Measurements from ENCODE around the gene RGS12. TPM values are rescaled to one million over a fixed set of nuclear protein-coding genes. Genes with fewer than 3 reads are reported as not detected.

The RGS12 gene
- total RNA-seq, 1 experiment from 2014 or later: 36.6 TPM

DNA sequence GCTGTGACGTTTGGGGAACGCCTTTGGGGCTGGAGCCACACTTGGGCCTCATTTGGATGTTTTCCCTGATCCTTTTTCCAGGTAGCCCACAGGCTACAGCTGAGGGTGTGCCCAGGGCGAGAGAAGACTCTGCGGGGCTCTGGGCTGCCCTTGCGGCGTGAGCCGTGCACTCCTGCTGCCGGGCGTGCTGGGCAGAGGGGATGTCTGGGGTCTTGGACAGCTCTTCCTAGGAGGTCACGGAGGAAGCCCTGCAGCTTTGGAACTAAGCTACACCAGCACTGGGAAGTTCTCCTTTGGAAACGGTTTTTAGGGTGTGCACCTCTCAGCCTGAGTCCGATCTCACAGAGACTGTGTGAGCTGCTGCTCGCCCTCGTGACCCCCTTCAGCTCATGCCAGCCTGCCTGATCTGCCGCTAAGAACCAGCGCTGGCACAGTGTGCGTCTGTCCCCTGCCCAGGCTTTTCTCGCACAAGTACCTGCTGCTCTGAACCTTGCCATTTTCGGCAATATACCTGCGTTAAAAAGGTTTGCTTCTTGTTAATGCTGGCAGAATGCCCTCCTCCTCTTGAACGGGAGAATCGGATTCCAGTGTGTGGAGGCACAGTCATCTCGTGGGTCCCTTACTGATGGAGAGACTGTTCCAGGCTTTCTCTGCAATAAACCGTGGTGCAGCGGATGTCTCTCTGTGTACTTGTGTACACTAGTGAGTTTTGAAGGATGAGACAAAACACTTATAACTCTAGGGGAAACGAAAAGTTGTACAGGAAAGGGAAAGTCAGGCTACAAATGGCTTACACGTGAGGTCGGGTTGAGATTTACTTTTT is 29.6 kb upstream of the RGS12 start:
- Histone ChIP-seq H4K20me1 (ENCODE audit: insufficient read depth) (no peaks in the 10 kb centered on the region), H3K4me2 (no peak overlapping the region), H3K9me3 (ENCODE audit: insufficient read depth, low read depth) (no peaks in the 10 kb centered on the region), H3K4me3 (no peak overlapping the region), H2AFZ (no peak overlapping the region), H3F3A (ENCODE audit: insufficient read depth, low read depth) (peaks cover 6% of the 10 kb centered on the region; the same call in 1 of the 2 replicates), H3K36me3 (ENCODE audit: low read depth) (no peaks in the 10 kb centered on the region), H3K27me3 (ENCODE audit: insufficient read depth, low read depth) (no peaks in the 10 kb centered on the region), H3K4me1 (replicated peaks; ENCODE audit: insufficient read depth) (peaks cover 13% of the 10 kb centered on the region), H3K9me2 (ENCODE audit: insufficient read depth) (no peaks in the 10 kb centered on the region), H3K79me2 (ENCODE audit: low read depth) (no peaks in the 10 kb centered on the region), H3K27ac (no peak overlapping the region)
- intact Hi-C loops (cut with micrococcal nuclease; ENCODE audit: unreplicated experiment): no loop called here
- TF ChIP-seq, protein P1, sequence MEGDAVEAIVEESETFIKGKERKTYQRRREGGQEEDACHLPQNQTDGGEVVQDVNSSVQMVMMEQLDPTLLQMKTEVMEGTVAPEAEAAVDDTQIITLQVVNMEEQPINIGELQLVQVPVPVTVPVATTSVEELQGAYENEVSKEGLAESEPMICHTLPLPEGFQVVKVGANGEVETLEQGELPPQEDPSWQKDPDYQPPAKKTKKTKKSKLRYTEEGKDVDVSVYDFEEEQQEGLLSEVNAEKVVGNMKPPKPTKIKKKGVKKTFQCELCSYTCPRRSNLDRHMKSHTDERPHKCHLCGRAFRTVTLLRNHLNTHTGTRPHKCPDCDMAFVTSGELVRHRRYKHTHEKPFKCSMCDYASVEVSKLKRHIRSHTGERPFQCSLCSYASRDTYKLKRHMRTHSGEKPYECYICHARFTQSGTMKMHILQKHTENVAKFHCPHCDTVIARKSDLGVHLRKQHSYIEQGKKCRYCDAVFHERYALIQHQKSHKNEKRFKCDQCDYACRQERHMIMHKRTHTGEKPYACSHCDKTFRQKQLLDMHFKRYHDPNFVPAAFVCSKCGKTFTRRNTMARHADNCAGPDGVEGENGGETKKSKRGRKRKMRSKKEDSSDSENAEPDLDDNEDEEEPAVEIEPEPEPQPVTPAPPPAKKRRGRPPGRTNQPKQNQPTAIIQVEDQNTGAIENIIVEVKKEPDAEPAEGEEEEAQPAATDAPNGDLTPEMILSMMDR (conservative IDR thresholded peaks at IDR 0.05): no peak
- TF ChIP-seq EZH2 (IDR thresholded peaks at IDR 0.05; ENCODE audit: low read depth): no peak
- CTCF ChIA-PET: no interaction called here
- POLR2A ChIA-PET (ENCODE audit: unreplicated experiment): no interaction called here
- no TSS peak for BruUV-seq (replicated peaks)
- no peak for DNase-seq

DNA sequence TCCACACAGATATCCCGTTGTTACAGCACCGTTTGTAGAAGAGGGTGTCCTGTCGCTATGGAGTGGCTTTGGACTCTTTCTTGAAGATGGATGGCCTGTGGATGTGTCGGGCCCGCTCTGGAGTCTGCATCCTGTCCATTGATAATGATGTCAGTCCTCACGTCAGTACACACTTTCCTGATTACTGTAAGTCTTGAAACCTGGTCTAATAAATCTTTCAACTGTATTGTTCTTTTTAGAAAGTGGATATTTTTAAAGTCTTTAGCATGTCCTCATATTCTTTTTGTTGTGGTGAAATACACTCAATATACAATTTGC is 29.0 kb upstream of the RGS12 start:
- TF ChIP-seq, protein P1 (conservative IDR thresholded peaks at IDR 0.05): no peak
- TF ChIP-seq EZH2 (IDR thresholded peaks at IDR 0.05; ENCODE audit: low read depth): no peak
- Histone ChIP-seq H3K27ac (no peak overlapping the region), H3K4me2 (no peak overlapping the region), H3K79me2 (ENCODE audit: low read depth) (no peaks in the 10 kb centered on the region), H3K36me3 (ENCODE audit: low read depth) (no peaks in the 10 kb centered on the region), H2AFZ (no peak overlapping the region), H3K4me1 (replicated peaks; ENCODE audit: insufficient read depth) (peaks cover 15% of the 10 kb centered on the region), H3K9me3 (ENCODE audit: insufficient read depth, low read depth) (no peaks in the 10 kb centered on the region), H4K20me1 (ENCODE audit: insufficient read depth) (no peaks in the 10 kb centered on the region), H3K27me3 (ENCODE audit: insufficient read depth, low read depth) (no peaks in the 10 kb centered on the region), H3F3A (ENCODE audit: insufficient read depth, low read depth) (no peaks in the 10 kb centered on the region), H3K4me3 (no peak overlapping the region), H3K9me2 (ENCODE audit: insufficient read depth) (no peaks in the 10 kb centered on the region)
- DNase-seq: no peak
- POLR2A ChIA-PET (ENCODE audit: unreplicated experiment): no interaction called here
- intact Hi-C loops (cut with micrococcal nuclease; ENCODE audit: unreplicated experiment): no loop called here
- CTCF ChIA-PET: no interaction called here
- no TSS peak for BruUV-seq (replicated peaks)

DNA sequence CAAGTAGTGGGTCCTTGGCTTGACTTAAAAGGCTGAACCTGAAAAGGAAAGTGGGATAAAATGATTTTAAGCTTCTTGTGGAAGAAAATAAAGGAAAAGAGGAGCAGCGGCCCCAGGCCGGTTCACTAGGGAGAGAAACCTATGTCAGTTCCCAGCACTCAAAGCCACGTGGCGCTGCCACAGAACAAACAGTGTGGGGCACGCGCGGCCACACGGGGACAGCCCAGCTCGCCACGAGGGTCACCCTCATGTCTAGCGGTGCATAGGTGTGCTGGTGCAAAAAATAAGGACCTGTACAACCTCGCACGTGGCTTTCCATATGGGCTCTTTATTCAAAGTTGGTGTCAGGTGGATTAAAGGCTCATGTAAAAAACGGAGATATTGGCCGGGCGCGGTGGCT is 26.7 kb upstream of the RGS12 start:
- Histone ChIP-seq H3K4me1 (replicated peaks; ENCODE audit: insufficient read depth) (peaks cover 15% of the 10 kb centered on the region), H3K79me2 (ENCODE audit: low read depth) (no peaks in the 10 kb centered on the region), H3K36me3 (ENCODE audit: low read depth) (no peaks in the 10 kb centered on the region), H3K4me2 (no peak overlapping the region), H3K9me2 (ENCODE audit: insufficient read depth) (no peaks in the 10 kb centered on the region), H3K27ac (no peak overlapping the region), H3K4me3 (no peak overlapping the region), H4K20me1 (ENCODE audit: insufficient read depth) (no peaks in the 10 kb centered on the region), H2AFZ (no peak overlapping the region), H3K27me3 (ENCODE audit: insufficient read depth, low read depth) (no peaks in the 10 kb centered on the region), H3K9me3 (ENCODE audit: insufficient read depth, low read depth) (no peaks in the 10 kb centered on the region), H3F3A (ENCODE audit: insufficient read depth, low read depth) (no peaks in the 10 kb centered on the region)
- DNase-seq: no peak
- ChIA-PET POLR2A (ENCODE audit: unreplicated experiment) (no interaction called here), CTCF (no interaction called here)
- no TSS peak for BruUV-seq (replicated peaks)
- intact Hi-C loops (cut with micrococcal nuclease; ENCODE audit: unreplicated experiment): no loop called here
- TF ChIP-seq, protein P1 (conservative IDR thresholded peaks at IDR 0.05): no peak
- no peak for TF ChIP-seq EZH2 (IDR thresholded peaks at IDR 0.05; ENCODE audit: low read depth)

Data from PC-9 (cell line).